ENCODE results near the gene CSF3. TPM values are rescaled to one million over a fixed set of nuclear protein-coding genes. Genes with fewer than 3 reads are reported as not detected.

CSF3 gene
- total and polyA plus RNA-seq, 4 donors: 1.7 to 317 (median 5.4) TPM

DNA sequence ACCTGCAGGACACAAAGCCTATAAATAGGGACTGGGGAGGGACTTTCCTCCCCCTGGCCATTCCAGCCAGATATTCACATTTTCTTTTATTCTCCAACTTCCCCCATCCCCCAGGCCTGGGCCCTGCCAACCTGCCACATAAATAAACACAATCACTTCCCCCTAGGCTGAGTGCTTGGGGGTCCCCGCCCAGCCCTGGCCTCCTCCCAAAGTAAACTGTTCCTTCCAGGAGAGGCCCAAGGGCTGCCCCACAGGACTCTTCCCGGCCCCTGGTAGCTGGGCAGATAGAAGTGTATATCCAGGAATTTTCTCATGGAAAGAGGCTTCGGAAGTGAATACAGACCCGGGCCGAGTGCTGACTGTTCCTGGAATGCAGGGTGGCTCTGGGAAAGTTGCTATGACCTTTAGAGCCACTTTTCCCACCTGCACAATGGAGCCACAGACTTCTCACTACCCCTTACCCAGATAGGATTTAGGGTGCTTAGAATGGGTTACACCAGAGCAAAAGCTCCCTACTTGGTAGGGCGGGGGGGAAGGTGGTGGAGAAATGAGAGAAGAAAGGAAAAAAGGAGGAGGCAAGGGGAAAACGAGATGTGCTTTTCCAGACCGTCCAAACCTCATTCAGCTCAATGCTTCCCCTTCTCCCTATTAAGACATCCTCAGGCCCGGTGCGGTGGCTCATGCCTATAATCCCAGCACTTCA is 8.5 kb downstream of the CSF3 start:
- Histone ChIP-seq H3K4me1 (ENCODE audit: control insufficient read depth in 5 of 5, insufficient read depth in 5 of 5, low read length in 5 of 5) (peaks cover 0 to 28% (median 28%) of the 10 kb centered on the region in 5 donors), H3K9me3 (ENCODE audit: control insufficient read depth in 4 of 4, insufficient read depth in 3 of 4, low read length in 3 of 4) (no peaks in the 10 kb centered on the region), H3K9ac (ENCODE audit: insufficient read depth in 1 of 2, low read length in 2 of 2) (no peak overlapping the region), H3K4me3 (no peak overlapping the region), H3K27ac (ENCODE audit: low read depth in 1 of 2, low read length in 1 of 2) (peak overlapping the region in 1 of 2 donors; percentile 76), H3K27me3 (ENCODE audit: control insufficient read depth in 3 of 3, insufficient read depth in 3 of 3, low read length in 2 of 3) (no peaks in the 10 kb centered on the region), H3K36me3 (ENCODE audit: control insufficient read depth in 4 of 4, insufficient read depth in 4 of 4, low read length in 4 of 4) (peaks cover 12 to 41% (median 26%) of the 10 kb centered on the region in 4 donors)
- ATAC-seq (ENCODE audit: insufficient read depth, low FRiP score) (peak; percentile 9), DNase-seq (peak; percentile 63 to 80 (median 73))
- 51 to 80% methylated on average over 10 of the region's 10 CpGs for WGBS, 2 donors
- no peak for TF ChIP-seq CTCF (IDR thresholded peaks at IDR 0.05; ENCODE audit: control extremely low read depth, extremely low read depth)

DNA sequence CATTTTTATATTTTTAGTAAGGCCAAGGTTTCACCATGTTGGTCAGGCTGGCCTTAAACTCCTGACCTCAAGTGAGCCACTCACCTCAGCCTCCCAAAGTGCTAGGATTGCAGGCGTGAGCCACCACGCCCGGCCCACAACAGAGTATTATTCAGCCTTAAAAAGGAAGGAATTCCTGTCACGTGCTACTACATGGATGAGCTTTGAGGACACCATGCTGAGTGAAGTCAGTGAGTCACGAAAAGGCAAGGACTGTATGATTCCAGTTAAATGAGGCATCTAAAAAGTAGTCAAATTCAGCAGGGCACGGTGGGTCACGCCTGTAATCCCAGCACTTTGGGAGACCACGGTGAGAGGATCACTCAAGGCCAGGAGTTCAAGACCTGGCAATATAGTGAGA is 9.7 kb downstream of the CSF3 start:
- DNase-seq (no peak), ATAC-seq (ENCODE audit: insufficient read depth, low FRiP score) (no peak)
- Histone ChIP-seq H3K36me3 (ENCODE audit: control insufficient read depth in 4 of 4, insufficient read depth in 4 of 4, low read length in 4 of 4) (peaks cover 12 to 44% (median 32%) of the 10 kb centered on the region in 4 donors), H3K27me3 (ENCODE audit: control insufficient read depth in 3 of 3, insufficient read depth in 3 of 3, low read length in 2 of 3) (no peaks in the 10 kb centered on the region), H3K9ac (ENCODE audit: insufficient read depth in 1 of 2, low read length in 2 of 2) (no peak overlapping the region), H3K9me3 (ENCODE audit: control insufficient read depth in 4 of 4, insufficient read depth in 3 of 4, low read length in 3 of 4) (no peaks in the 10 kb centered on the region), H3K4me3 (no peak overlapping the region), H3K27ac (ENCODE audit: low read depth in 1 of 2, low read length in 1 of 2) (peak overlapping the region in 1 of 2 donors; percentile 26), H3K4me1 (ENCODE audit: control insufficient read depth in 5 of 5, insufficient read depth in 5 of 5, low read length in 5 of 5) (peaks cover 0 to 22% (median 17%) of the 10 kb centered on the region in 5 donors)
- TF ChIP-seq CTCF (IDR thresholded peaks at IDR 0.05; ENCODE audit: control extremely low read depth, extremely low read depth): no peak
- 82 to 93% methylated on average over 8 of the region's 8 CpGs for WGBS, 2 donors

GRCh38 chr17:40025559-40025958 is 10.3 kb downstream of the CSF3 start:
- Histone ChIP-seq H3K9me3 (ENCODE audit: control insufficient read depth in 4 of 4, insufficient read depth in 3 of 4, low read length in 3 of 4) (no peaks in the 10 kb centered on the region), H3K27ac (ENCODE audit: low read depth in 1 of 2, low read length in 1 of 2) (peak overlapping the region in 1 of 2 donors; percentile 62), H3K36me3 (ENCODE audit: control insufficient read depth in 4 of 4, insufficient read depth in 4 of 4, low read length in 4 of 4) (peaks cover 10 to 42% (median 28%) of the 10 kb centered on the region in 4 donors), H3K27me3 (ENCODE audit: control insufficient read depth in 3 of 3, insufficient read depth in 3 of 3, low read length in 2 of 3) (no peaks in the 10 kb centered on the region), H3K9ac (ENCODE audit: insufficient read depth in 1 of 2, low read length in 2 of 2) (no peak overlapping the region), H3K4me1 (ENCODE audit: control insufficient read depth in 5 of 5, insufficient read depth in 5 of 5, low read length in 5 of 5) (peaks cover 0 to 21% (median 17%) of the 10 kb centered on the region in 5 donors), H3K4me3 (no peak overlapping the region)
- no peak for TF ChIP-seq CTCF (IDR thresholded peaks at IDR 0.05; ENCODE audit: control extremely low read depth, extremely low read depth)
- 61 to 84% methylated on average over 2 of the region's 2 CpGs for WGBS, 2 donors
- DNase-seq: no peak
- ATAC-seq (ENCODE audit: insufficient read depth, low FRiP score): no peak
